EL (cell line): Measurements from ENCODE around the gene SMO.
"Not testable (repeated sequence)": the region's sequence is repeated elsewhere in the genome, so short reads cannot be mapped to it uniquely, and the experiment has no call there.

ENCODE experiments used
- DNase-seq: peaks from one replicate; pipeline ENCODE4 v3.0.0-alpha.2; 2016

The SMO gene

DNA sequence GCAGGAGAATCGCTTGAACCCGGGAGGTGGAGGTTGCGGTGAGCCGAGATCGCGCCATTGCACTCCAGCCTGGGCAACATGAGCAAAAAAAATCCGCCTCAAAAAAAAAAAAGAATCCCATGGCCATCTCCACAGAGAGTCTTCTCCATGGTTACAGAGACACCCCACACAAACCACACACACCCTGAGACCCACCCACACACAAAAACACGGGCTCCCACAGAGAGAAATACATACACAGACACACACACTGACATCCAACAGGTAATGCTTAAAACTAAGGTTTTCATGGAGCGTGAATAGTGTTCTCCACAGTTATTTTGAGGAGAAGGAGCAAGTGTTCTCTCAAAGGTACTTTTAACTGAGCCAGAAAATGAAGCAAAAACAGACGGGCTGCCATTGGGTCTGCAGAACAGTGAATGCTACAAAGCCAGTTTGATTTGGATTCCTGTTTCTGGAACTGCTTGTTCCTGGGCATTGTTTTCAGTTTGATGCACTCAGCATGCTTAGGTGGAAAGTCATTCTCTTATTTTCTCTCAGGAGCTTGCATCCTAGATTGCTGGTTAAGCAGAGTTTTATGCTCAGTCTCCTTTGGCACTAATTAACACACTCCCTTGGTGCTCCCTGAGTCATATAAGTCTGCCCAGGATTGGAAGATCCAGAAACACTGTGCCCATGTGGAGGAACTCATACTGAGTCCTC, 51.8 kb downstream of the SMO start:
- no peak for DNase-seq

DNA sequence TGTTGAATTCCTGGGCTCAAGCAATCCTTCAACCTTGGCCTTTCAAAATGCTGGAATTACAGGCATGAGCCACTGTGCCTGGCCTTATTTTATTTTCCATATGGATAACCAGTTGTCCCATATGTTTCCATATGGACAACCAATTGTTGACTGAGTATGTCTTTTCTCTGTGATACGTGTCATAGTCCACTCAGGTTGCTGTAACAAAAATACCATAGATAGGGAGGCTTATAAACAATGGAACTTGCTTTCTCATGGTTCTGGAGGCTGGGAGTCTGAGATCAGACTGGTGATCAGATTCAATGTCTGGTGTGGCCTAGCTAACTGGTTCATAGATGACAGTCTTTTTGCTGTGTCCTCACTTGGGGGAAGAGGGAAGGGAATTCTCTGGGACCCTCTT, 55.8 kb downstream of the SMO start:
- no peak for DNase-seq

DNA sequence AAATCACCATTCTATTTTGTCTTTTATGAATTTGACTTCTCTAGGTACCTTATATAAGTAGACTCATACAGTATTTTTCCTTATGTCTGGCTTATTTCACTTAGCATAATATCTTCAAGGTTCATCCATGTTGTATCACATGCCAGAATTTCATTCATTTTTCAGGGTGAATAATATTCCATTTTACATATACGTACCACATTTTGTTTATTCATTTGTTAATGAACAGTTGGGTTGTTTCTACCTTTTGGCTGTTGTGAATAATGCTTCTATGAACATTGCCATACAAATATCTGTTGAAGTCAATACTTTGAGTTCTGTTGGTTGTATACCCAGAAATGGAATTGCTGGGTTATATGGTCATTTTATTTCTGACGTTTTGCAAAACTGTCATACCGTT, 57.1 kb downstream of the SMO start:
- no peak for DNase-seq

DNA sequence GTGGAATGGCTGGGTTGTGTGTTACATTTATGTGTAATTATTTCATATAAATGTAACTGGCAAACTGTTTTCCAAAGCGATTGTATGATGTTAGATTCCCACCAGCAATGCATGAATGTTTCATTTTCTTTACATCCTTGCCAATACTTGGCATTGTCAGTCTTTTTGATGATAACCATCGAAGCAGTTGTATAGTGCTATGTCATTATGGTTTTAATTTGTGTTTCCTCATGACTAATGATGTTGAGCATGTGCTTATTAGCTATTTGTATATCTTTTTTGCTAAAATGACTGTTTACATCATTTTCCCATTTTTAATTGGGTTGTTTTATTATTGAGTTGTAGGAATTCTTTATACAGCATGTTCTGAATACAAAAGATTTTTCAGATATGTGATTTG, 58.7 kb downstream of the SMO start:
- no peak for DNase-seq

DNA sequence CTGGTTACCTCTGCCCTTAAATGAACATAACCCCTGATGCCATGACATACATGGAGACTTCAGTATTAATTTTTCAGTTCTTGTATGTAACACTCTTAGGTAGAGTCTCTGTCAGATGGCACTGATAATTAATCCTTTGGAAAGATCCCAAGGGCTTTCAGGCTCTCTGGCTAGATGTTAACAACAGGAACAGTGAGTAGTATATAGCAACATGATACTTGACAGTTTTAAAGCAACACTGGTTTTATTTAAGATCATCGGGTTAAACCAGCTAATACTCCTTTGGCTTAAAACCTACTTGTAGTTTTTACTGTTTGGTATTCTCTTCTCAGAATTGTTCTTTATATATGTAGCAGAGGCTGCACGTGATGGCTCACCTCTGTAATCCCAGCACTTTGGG, 63.7 kb downstream of the SMO start:
- no peak for DNase-seq

DNA sequence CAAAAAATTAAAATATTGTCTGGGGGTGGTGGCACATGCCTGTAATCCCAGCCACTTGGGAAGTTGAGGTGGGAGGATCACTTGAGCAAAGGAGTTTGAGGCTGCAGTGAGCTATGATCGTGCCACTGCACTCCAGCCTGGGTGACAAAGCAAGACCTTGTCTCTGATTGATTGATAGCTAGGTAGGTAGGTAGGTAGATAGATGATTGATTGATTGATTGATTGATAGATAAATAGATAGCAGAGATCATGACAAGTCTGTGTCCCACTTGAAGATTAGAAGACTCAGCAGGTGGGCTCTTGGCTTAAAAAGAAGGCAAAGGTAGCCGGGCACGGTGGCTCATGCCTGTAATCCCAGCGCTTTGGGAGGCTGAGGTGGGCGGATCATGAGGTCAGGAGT, 64.2 kb downstream of the SMO start:
- DNase-seq = not testable (repeated sequence)

DNA sequence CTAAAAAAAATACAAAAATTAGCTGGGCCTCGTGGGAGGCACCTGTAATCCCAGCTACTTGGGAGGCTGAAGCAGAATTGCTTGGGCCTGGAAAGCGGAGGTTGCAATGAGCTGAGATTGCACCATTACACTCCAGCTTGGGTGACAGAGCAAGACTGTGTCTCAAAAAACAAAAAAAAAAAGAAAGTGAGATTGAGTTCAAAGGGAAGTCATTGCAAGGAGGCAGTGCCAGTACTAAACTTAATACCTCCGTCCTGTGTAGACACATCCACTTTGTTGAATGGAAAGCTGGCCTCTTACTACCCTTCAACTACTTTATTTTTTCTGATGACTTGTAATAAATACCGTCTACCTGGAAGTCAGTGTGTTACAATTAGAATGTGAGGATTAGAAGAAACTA, 67.4 kb downstream of the SMO start:
- DNase-seq = no peak

DNA sequence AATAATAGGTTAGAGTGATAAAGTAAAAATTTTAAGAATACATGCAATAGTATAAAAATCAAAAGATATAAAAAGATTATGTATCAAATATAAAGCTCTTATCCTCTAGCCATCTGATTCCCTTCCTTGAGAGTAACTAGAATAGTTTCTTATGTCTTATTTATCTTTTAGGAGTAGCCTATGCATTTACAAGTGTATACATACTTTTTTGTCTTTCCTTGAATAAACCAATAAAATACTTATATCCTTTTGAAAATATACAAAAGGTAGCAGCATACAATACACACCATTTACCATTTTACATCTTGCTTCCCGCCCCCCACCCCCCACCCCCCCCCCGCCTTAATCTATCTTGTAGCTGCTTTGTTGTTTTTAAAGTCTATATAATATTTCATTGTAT, 67.8 kb downstream of the SMO start:
- DNase-seq = no peak

DNA sequence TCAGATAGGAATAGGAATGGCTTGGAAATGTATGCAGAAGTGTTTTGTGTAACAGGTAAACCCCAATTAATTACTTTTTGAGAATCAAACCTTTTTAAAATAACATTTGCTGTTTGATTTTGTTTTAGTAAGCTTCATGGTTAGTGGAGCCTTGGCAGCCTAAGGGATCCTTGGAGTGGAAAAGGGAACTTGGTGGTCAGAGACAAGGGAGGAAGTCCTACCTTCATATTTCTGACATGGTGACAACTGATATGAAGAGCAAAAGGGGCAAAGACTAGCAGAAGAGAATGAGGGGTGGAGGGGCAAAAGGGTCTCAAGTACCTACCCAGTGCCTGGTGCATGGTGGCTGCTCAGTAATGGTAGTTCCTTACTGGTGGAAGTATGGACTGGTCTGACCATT, 68.7 kb downstream of the SMO start:
- DNase-seq = no peak

DNA sequence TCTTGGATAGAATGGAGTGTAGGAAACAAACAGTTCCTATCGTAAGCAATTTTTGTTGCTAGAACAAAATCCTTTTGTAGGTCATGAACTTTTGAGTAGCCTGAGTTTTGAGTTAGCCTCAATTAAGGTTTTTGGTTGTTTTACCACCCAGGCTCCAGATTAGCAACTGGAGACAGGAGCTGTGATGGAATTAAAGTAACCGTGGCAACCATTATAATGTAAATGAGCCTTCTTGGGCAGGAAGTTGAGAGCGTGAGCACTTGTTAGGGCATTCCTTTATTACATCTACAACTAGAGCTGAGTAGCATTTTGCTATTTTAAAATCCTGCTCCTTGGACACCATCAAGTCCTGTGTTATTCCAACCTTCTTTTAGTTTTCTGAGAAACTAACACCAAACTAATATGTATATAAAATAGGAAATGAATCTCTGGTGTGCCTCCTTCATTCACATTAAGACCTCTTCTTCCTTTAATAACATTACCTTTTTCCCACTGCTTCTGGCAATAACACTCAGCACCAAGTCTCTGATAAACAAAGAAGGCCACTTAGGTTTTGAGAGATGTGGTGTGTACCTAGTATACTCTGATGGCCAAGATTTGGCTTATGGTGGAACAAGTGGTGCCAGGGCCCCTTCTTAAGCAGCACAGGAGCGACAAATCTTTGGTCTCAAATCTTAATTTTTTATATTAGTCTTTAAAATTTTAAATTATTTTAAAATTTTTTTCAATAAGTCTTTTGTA, 70.4 kb downstream of the SMO start:
- DNase-seq = no peak

DNA sequence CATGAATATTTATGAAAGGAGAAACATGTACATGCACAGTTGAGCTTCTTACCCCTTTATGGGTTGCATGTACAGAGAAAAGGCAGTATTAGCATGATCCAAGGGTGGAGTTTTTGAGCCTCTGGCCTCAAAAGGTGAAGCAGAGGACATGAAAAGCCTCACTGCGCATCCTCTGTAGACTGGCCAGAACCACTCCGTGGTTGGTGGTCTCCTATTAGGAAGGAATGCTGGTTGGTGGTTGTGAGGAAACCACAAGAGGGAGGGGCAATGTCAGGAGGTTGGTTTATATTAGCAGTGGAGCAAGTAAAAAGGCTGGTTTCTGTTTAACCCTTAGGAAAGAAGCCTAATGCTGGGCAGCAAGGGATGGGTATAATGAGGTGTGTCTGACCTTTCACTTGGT, 73.9 kb downstream of the SMO start:
- no peak for DNase-seq
